Liver (tissue), 3 donors: ENCODE results near the gene PRAMEF12.

Experiments used
- EGR1 ChIP-seq, 2 donors: IDR thresholded peaks; 2 replicates each; pipeline ENCODE4 v1.6.1; 2016 to 2018; ENCODE audit warnings: antibody characterized with exemption in 2 of 2, low read depth in 2 of 2
- GABPA ChIP-seq, 2 donors: IDR thresholded peaks in 1 of 2; conservative IDR thresholded peaks in 1 of 2; 2 replicates each; pipeline ENCODE4 v1.6.1; 2016; ENCODE audit warnings: antibody characterized with exemption in 2 of 2, mild to moderate bottlenecking in 1 of 2, moderate library complexity in 1 of 2
- TF ChIP-seq, protein P1 (sequence below): fragments of 150-350 bp; IDR thresholded peaks from 2 replicates; pipeline ENCODE4 v1.5.1; 2017; ENCODE audit warnings: improper control_type of control experiment, low read depth, low read length; ENCODE audit not compliant: missing input control
- donor health status: healthy.
- donor health status: healthy.

DNA sequence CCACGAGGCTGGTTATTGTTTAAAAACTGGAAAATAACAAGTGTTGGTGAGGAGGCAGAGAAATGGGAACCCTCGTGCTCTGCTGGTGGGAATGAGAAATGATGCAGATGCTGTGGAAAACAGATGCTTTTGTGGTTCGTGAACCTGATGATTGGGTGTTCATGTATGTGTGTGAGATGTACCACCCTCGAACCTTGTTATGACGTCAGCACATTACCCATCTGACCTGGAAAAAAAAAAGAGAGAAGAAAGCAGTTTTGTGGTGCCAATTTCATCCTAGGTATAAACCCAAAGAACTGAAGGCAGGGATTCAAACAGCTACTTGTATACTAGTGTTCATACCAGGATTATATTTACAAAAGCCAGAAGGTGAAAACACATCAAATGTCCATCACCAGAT, 33.9 kb upstream of the PRAMEF12 start:
- TF ChIP-seq GABPA (IDR thresholded peaks at IDR 0.05 in 1 of 2, conservative IDR thresholded peaks at IDR 0.05 in 1 of 2): no peak
- TF ChIP-seq, protein P1, sequence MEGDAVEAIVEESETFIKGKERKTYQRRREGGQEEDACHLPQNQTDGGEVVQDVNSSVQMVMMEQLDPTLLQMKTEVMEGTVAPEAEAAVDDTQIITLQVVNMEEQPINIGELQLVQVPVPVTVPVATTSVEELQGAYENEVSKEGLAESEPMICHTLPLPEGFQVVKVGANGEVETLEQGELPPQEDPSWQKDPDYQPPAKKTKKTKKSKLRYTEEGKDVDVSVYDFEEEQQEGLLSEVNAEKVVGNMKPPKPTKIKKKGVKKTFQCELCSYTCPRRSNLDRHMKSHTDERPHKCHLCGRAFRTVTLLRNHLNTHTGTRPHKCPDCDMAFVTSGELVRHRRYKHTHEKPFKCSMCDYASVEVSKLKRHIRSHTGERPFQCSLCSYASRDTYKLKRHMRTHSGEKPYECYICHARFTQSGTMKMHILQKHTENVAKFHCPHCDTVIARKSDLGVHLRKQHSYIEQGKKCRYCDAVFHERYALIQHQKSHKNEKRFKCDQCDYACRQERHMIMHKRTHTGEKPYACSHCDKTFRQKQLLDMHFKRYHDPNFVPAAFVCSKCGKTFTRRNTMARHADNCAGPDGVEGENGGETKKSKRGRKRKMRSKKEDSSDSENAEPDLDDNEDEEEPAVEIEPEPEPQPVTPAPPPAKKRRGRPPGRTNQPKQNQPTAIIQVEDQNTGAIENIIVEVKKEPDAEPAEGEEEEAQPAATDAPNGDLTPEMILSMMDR: no peak
- no peak for TF ChIP-seq EGR1 (IDR thresholded peaks at IDR 0.05; ENCODE audit: low read depth in 2 of 2)
